HepG2 (cell line): Measurements from ENCODE around the gene WDR59. TPM values are rescaled to one million over a fixed set of nuclear protein-coding genes. Genes with fewer than 3 reads are reported as not detected.

ENCODE experiments used
- CHD4 ChIP-seq: fragments of 200-600 bp; sonication (generic); IDR thresholded peaks from 2 replicates; pipeline ENCODE4 v1.7.0; 2017; ENCODE audit warnings: mild to moderate bottlenecking, low read length, borderline replicate concordance
- HIVEP1 ChIP-seq: sonication (generic); formaldehyde crosslinking; IDR thresholded peaks from 2 replicates; pipeline ENCODE4 v1.4.0; 2020; ENCODE audit warnings: mild to moderate bottlenecking, missing genetic modification reagents
- HNRNPL ChIP-seq: fragments of 200-400 bp; formaldehyde crosslinking; IDR thresholded peaks from 2 replicates; pipeline ENCODE4 v1.6.1; 2017; ENCODE audit warnings: mild to moderate bottlenecking, low read depth, low read length
- KAT8 ChIP-seq: IDR thresholded peaks from 2 replicates; pipeline ENCODE4 v1.6.1; 2016; ENCODE audit warnings: missing genetic modification reagents, missing compliant biosample characterization
- KDM6A ChIP-seq: IDR thresholded peaks from 2 replicates; pipeline ENCODE4 v1.6.1; 2016; ENCODE audit warnings: low read depth
- MAF1 ChIP-seq: sonication (generic); formaldehyde crosslinking; IDR thresholded peaks from 2 replicates; pipeline ENCODE4 v1.5.0; 2020; ENCODE audit warnings: missing genetic modification reagents, borderline replicate concordance
- NFKBIZ ChIP-seq: IDR thresholded peaks from 2 replicates; pipeline ENCODE4 v1.6.1; 2018; ENCODE audit warnings: missing genetic modification reagents, missing compliant biosample characterization
- PHB2 ChIP-seq: fragments of 450-650 bp; IDR thresholded peaks from 2 replicates; pipeline ENCODE4 v1.6.1; 2018; ENCODE audit not compliant: partially characterized antibody
- SMC3 ChIP-seq: IDR thresholded peaks from 2 replicates; pipeline ENCODE4 v1.6.1; 2011; ENCODE audit warnings: low read length, improper control_type of control experiment
- SP2 ChIP-seq: sonication (generic); formaldehyde crosslinking; IDR thresholded peaks from 2 replicates; pipeline ENCODE4 v1.5.1; 2020; ENCODE audit warnings: mild to moderate bottlenecking, missing genetic modification reagents
- SYNCRIP ChIP-seq: fragments of 200-400 bp; formaldehyde crosslinking; IDR thresholded peaks from 2 replicates; pipeline ENCODE4 v1.6.1; 2018; ENCODE audit warnings: mild to moderate bottlenecking, low read depth, low read length; ENCODE audit not compliant: insufficient read depth
- ZNF205 ChIP-seq: IDR thresholded peaks from 2 replicates; pipeline ENCODE4 v1.6.1; 2018; ENCODE audit warnings: missing biosample characterization, missing genetic modification reagents
- ZNF572 ChIP-seq: sonication (generic); formaldehyde crosslinking; IDR thresholded peaks from 2 replicates; pipeline ENCODE4 v1.5.1; 2020; ENCODE audit warnings: mild to moderate bottlenecking, missing genetic modification reagents
- ZNF598 ChIP-seq: sonication (generic); formaldehyde crosslinking; IDR thresholded peaks from 2 replicates; pipeline ENCODE4 v1.5.1; 2020; ENCODE audit warnings: mild to moderate bottlenecking, missing genetic modification reagents, borderline replicate concordance
- ZNF652 ChIP-seq: IDR thresholded peaks from 2 replicates; pipeline ENCODE4 v1.6.1; 2016; ENCODE audit warnings: low read depth, borderline replicate concordance
- ZNF749 ChIP-seq: sonication (generic); formaldehyde crosslinking; IDR thresholded peaks from 2 replicates; pipeline ENCODE4 v1.8.0; 2022; ENCODE audit warnings: mild to moderate bottlenecking, missing genetic modification reagents, moderate library complexity, borderline replicate concordance
- ZNF75D ChIP-seq: sonication (generic); formaldehyde crosslinking; IDR thresholded peaks from 2 replicates; pipeline ENCODE4 v1.8.1; 2023; ENCODE audit warnings: missing genetic modification reagents, mild to moderate bottlenecking, borderline replicate concordance
- polyA plus RNA-seq, 8 experiments: library from polyadenylated mRNA; depleted of rRNA in 3 of 8; stranded (reverse) in 7 of 8; unstranded in 1 of 8; fragments of >200 nt; fragmentation: Illumina TruSeq in 4 of 8; extraction: Trizol in 4 of 8; gene quantifications; 2 replicates each; pipeline versions ENCODE4 v1.2.1 to v1.2.3, GENCODE V29; 2011 to 2016; ENCODE audit warnings: low read depth in 4 of 8, missing spikeins in 1 of 8, mixed read lengths in 1 of 8; ENCODE audit not compliant: insufficient read depth in 1 of 8
- total RNA-seq, 5 experiments: library from RNA; depleted of rRNA; stranded (reverse); fragments of >200 nt; fragmentation: Illumina TruSeq; extraction: Trizol; gene quantifications; 2 replicates each; pipeline ENCODE4 v1.2.3, GENCODE V29; 2016; ENCODE audit warnings: low read depth in 1 of 5
- TF ChIP-seq, protein P1 (sequence below): sonication (generic); formaldehyde crosslinking; IDR thresholded peaks from 2 replicates; pipeline ENCODE4 v1.4.0; 2020; ENCODE audit warnings: missing genetic modification reagents
- TF ChIP-seq, protein P2 (sequence below): sonication (generic); formaldehyde crosslinking; IDR thresholded peaks from 2 replicates; pipeline ENCODE4 v1.5.0; 2020; ENCODE audit warnings: missing genetic modification reagents, mild to moderate bottlenecking, borderline replicate concordance
- TF ChIP-seq, protein P3 (sequence below): sonication (generic); formaldehyde crosslinking; IDR thresholded peaks from 2 replicates; pipeline ENCODE4 v1.5.0; 2020; ENCODE audit warnings: missing genetic modification reagents
- TF ChIP-seq, protein P4 (sequence below): sonication (generic); formaldehyde crosslinking; IDR thresholded peaks from 2 replicates; pipeline ENCODE4 v1.4.0; 2020; ENCODE audit warnings: missing genetic modification reagents
- TF ChIP-seq, protein P5 (sequence below): sonication (generic); formaldehyde crosslinking; IDR thresholded peaks from 2 replicates; pipeline ENCODE4 v1.9.0; 2022; ENCODE audit warnings: missing genetic modification reagents, mild to moderate bottlenecking, borderline replicate concordance
- TF ChIP-seq, protein P6 (sequence below): sonication (generic); formaldehyde crosslinking; IDR thresholded peaks from 2 replicates; pipeline ENCODE4 v1.4.0; 2020; ENCODE audit warnings: missing genetic modification reagents

Gene WDR59
- total and polyA plus RNA-seq, 2 of the 13 experiments (the other 11 are each of a cell fraction or from before 2014, with no cell fraction given): 65.2 to 306 TPM

DNA sequence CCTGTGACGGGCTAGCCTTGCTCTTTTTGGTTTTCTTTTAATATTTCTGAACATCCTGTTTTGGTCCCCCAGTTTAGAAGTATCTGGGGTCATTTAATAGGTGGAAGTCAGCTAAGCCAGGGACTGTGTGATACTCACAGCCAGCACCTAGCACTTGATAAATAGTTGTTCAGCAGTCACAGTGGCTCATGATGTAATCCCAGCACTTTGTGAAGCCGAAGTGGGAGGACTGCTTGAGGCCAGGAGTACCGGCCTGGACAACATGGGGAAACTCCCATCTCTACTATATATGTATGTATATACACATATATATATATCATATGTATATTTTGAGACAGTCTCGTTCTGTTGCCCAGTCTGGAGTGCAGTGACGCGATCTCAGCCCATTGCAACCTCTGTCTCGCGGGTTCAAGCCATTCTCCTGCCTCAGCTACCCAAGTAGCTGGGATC lies 12.1 kb upstream of the WDR59 start (continued):
- TF ChIP-seq, protein P1, sequence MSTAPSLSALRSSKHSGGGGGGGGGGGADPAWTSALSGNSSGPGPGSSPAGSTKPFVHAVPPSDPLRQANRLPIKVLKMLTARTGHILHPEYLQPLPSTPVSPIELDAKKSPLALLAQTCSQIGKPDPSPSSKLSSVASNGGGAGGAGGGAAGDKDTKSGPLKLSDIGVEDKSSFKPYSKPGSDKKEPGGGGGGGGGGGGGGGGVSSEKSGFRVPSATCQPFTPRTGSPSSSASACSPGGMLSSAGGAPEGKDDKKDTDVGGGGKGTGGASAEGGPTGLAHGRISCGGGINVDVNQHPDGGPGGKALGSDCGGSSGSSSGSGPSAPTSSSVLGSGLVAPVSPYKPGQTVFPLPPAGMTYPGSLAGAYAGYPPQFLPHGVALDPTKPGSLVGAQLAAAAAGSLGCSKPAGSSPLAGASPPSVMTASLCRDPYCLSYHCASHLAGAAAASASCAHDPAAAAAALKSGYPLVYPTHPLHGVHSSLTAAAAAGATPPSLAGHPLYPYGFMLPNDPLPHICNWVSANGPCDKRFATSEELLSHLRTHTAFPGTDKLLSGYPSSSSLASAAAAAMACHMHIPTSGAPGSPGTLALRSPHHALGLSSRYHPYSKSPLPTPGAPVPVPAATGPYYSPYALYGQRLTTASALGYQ (CRISPR knock-in tag): no peak; the same call in 1 of the 2 replicates
- TF ChIP-seq NFKBIZ (CRISPR knock-in tag): no peak
- no peak for TF ChIP-seq ZNF205 (CRISPR knock-in tag)
- no peak for TF ChIP-seq SP2 (CRISPR knock-in tag)
- TF ChIP-seq, protein P2, sequence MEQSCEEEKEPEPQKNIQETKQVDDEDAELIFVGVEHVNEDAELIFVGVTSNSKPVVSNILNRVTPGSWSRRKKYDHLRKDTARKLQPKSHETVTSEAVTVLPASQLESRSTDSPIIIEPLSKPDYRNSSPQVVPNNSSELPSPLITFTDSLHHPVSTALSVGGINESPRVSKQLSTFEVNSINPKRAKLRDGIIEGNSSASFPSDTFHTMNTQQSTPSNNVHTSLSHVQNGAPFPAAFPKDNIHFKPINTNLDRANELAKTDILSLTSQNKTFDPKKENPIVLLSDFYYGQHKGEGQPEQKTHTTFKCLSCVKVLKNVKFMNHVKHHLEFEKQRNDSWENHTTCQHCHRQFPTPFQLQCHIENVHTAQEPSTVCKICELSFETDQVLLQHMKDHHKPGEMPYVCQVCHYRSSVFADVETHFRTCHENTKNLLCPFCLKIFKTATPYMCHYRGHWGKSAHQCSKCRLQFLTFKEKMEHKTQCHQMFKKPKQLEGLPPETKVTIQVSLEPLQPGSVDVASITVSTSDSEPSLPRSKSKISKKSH (CRISPR knock-in tag): no peak
- no peak for TF ChIP-seq MAF1 (CRISPR knock-in tag)
- no peak for TF ChIP-seq HNRNPL
- 0 out of 2 replicates have a peak, but pooled peaks have one; percentile 15 for TF ChIP-seq KAT8 (CRISPR knock-in tag)
- TF ChIP-seq ZNF749 (CRISPR knock-in tag): no peak
- TF ChIP-seq, protein P3, sequence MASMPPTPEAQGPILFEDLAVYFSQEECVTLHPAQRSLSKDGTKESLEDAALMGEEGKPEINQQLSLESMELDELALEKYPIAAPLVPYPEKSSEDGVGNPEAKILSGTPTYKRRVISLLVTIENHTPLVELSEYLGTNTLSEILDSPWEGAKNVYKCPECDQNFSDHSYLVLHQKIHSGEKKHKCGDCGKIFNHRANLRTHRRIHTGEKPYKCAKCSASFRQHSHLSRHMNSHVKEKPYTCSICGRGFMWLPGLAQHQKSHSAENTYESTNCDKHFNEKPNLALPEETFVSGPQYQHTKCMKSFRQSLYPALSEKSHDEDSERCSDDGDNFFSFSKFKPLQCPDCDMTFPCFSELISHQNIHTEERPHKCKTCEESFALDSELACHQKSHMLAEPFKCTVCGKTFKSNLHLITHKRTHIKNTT (CRISPR knock-in tag): no peak
- TF ChIP-seq, protein P4, sequence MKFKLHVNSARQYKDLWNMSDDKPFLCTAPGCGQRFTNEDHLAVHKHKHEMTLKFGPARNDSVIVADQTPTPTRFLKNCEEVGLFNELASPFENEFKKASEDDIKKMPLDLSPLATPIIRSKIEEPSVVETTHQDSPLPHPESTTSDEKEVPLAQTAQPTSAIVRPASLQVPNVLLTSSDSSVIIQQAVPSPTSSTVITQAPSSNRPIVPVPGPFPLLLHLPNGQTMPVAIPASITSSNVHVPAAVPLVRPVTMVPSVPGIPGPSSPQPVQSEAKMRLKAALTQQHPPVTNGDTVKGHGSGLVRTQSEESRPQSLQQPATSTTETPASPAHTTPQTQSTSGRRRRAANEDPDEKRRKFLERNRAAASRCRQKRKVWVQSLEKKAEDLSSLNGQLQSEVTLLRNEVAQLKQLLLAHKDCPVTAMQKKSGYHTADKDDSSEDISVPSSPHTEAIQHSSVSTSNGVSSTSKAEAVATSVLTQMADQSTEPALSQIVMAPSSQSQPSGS (CRISPR knock-in tag): peak; percentile 80
- TF ChIP-seq ZNF572 (CRISPR knock-in tag): no peak
- TF ChIP-seq, protein P5, sequence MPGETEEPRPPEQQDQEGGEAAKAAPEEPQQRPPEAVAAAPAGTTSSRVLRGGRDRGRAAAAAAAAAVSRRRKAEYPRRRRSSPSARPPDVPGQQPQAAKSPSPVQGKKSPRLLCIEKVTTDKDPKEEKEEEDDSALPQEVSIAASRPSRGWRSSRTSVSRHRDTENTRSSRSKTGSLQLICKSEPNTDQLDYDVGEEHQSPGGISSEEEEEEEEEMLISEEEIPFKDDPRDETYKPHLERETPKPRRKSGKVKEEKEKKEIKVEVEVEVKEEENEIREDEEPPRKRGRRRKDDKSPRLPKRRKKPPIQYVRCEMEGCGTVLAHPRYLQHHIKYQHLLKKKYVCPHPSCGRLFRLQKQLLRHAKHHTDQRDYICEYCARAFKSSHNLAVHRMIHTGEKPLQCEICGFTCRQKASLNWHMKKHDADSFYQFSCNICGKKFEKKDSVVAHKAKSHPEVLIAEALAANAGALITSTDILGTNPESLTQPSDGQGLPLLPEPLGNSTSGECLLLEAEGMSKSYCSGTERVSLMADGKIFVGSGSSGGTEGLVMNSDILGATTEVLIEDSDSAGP (CRISPR knock-in tag): no peak
- TF ChIP-seq, protein P6, sequence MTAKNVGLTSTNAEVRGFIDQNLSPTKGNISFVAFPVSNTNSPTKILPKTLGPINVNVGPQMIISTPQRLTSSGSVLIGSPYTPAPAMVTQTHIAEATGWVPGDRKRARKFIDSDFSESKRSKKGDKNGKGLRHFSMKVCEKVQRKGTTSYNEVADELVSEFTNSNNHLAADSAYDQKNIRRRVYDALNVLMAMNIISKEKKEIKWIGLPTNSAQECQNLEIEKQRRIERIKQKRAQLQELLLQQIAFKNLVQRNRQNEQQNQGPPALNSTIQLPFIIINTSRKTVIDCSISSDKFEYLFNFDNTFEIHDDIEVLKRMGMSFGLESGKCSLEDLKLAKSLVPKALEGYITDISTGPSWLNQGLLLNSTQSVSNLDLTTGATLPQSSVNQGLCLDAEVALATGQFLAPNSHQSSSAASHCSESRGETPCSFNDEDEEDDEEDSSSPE (CRISPR knock-in tag): 0 out of 2 replicates have a peak, but pooled peaks have one; percentile 10
- peak; percentile 63; the same call in 1 of the 2 replicates for TF ChIP-seq ZNF652
- no peak for TF ChIP-seq KDM6A (CRISPR knock-in tag)
- TF ChIP-seq SYNCRIP: no peak
- TF ChIP-seq PHB2: no peak
- TF ChIP-seq ZNF598 (CRISPR knock-in tag): no peak
- TF ChIP-seq SMC3: no peak
- no peak for TF ChIP-seq HIVEP1 (CRISPR knock-in tag)
- TF ChIP-seq ZNF75D (CRISPR knock-in tag): no peak
- no peak for TF ChIP-seq CHD4
